Keratinocyte (primary cell): ENCODE results near the gene RGS10.

Experiments used
- CTCF ChIP-seq, 3 experiments: IDR thresholded peaks in 1 of 3; conservative IDR thresholded peaks in 1 of 3; optimal IDR thresholded peaks in 1 of 3; 2 replicates in 2 of 3; 3 replicates in 1 of 3; pipeline versions ENCODE3 to v1.5.1; 2011; ENCODE audit warnings: low read length in 3 of 3, mild to moderate bottlenecking in 3 of 3, moderate library complexity in 2 of 3, control low read depth in 1 of 3, inconsistent platforms in 1 of 3; ENCODE audit not compliant: insufficient read depth in 2 of 3; ENCODE audit errors: extremely low read depth in 1 of 3
- EZH2 ChIP-seq: IDR thresholded peaks from one replicate; pipeline ENCODE4 v1.6.1; 2012; ENCODE audit warnings: inconsistent platforms, mild to moderate bottlenecking, low read length, moderate library complexity

- no peak for TF ChIP-seq EZH2
- no peak for TF ChIP-seq CTCF (optimal IDR thresholded peaks at IDR 0.05 in 1 of 3, IDR thresholded peaks at IDR 0.05 in 1 of 3, conservative IDR thresholded peaks at IDR 0.05 in 1 of 3; ENCODE audit: extremely low read depth in 1 of 3, insufficient read depth in 2 of 3, low read length in 3 of 3)
These were observed 37.4 kb downstream of the RGS10 start for GRCh38 chr10:119505131-119505551.
